GM18507 (cell line): Measurements from ENCODE around the gene KLHL36.
"Not testable (repeated sequence)": the region's sequence is repeated elsewhere in the genome, so short reads cannot be mapped to it uniquely, and the experiment has no call there.

Source experiments
- DNase-seq: peaks from one replicate; pipeline ENCODE4 v3.0.0; 2011; ENCODE audit warnings: low read depth; ENCODE audit not compliant: insufficient read length; ENCODE audit errors: extremely low spot score
- FAIRE-seq: peaks from 2 replicates; lab custom pipeline; 2011; peaks lifted over from hg19 to GRCh38; lab: Jason Lieb, UNC

KLHL36 gene

DNA sequence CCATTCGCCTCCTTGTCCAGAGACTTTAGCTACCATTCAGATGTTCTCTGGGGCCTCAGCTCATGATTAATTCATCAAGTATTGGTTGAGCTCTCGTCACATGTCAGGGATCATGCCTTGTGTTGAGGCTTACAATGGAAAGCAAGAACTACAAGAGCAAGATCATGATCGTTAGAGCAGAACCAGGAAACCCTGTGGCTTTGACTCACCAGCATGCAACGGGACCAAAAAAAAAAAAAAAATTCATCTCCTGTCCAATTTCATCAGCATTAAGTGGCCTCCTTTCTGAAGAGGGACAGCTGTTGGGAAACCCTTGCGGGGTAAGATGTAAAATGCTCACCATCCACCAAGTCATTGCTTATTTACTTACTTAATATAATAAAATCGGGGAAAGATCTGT, 39.4 kb downstream of the KLHL36 start:
- FAIRE-seq, result peak; percentile 85

GRCh38 chr16:84688163-84688562, 39.9 kb downstream of the KLHL36 start:
- not testable (repeated sequence) for FAIRE-seq, DNase-seq

More for the DNA sequence above, 39.4 kb downstream of the KLHL36 start:
- DNase-seq, result peak; percentile 30

GRCh38 chr16:84689111-84689510, 40.8 kb downstream of the KLHL36 start:
- DNase-seq, result no peak
- FAIRE-seq, result no peak

DNA sequence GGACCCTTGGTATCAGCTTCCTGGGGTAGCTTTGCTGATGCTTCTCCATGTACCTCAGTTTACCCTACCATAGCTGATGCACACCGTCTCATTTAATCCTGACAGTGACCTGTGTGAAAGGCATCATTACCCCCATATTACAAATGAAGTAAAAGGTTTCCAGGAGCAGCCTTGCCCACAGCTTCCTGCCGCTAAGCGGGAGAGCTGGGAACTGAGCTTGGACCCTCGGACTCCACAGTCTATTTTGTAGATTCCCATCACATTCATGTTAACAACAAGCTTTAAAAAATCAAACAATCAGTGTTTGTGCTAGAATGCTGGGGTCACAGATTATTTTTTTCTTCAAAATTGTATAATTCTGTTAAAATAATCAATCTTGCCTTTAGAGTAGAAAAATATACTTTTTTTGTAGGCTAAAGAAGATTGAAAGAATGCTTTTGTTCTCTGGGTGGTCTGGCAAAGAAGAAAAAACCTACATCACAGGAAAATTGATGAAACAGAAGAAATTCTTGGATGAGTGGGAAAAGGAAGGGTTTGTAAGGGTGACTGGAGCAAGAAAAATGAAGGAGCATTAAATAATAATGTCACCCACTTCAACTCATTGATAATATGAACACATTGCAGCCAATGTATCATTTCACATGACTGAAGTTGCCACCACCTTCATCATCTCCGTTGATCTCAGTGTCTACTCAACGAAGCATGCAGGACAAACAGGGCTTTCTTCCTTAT, 41.9 kb downstream of the KLHL36 start:
- FAIRE-seq (no peak), DNase-seq (no peak)

DNA sequence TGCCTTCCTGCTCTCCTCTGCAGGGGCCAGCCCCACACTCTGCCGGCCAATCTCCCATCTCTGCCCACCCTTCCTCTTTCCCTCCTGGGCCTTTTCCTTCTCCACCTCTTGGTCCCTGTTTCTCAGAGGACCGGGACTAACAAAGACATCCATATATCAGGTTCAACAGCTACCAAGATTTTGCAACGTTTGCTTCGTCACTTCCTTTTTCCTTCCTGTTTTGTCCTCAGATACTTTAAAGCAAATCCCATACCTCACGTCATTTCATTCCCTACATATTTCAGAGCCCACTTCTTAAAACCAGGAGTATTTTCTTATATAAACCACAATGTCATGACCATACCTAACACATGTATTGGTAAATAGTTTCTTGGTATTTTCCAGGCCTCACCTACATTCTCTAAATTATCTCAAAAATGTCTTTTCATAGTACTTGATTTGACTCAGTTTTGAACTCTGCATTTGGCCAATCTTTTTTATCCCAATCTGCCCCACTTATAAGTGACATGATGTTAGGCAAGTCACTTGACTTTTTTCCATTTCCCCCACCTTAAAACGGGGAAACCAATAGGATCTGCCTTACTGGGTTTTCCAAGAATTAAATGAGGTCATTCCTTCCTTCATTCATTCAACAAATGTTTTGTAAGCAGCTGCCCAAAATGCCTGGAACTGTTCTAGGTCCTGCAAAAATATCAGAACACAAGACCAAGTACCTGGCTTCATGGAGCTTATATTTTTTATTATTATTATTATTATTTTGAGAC, 44.3 kb downstream of the KLHL36 start:
- FAIRE-seq, result no peak

DNA sequence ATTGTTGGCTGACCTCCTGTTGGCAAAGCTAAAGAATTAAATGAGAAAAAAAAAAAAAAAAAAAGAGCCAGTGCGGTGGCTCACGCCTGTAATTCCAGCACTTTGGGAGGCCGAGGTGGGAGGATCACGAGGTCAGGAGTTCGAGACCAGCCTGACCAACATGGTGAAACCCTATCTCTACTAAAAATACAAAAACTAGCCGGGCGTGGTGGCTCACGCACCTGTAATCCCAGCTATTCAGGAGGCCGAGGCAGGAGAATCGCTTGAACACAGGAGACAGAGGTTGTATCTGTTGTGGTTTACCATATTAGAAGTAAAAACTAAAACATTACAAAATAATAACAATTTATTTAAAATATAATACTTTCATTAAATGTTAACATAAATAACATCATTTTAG, 45.6 kb downstream of the KLHL36 start:
- not testable (repeated sequence) for FAIRE-seq, DNase-seq

More for the DNA sequence above, 44.3 kb downstream of the KLHL36 start:
- no peak for DNase-seq

GRCh38 chr16:84694980-84695379, 46.7 kb downstream of the KLHL36 start:
- no peak for FAIRE-seq

DNA sequence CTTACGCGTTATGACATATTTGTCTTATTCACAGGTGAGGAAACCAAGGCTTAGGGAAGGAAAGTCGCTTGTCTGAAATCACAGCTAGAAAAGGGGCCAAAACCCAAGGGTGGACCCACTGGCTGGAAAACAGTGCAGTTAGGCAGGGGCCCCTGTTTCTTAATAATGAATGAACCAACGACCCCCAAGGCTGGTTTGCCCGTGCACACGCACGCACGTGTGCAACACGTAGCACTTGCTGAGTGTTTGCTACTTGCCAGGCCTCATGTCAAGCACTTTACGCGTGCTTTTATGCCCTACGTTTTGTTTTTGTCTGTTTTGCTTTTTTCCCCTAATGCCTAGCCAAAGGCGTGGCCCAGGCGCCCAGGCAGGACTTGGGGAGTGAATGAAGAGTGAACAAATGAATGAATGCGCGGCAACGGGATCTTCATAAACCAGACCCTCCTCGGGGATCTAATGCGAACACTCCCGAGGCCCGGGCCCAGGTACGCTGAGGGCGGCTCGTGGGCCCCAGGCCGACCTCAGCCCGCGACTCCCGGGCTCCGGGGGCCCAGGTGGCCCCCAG, 50.9 kb downstream of the KLHL36 start:
- no peak for DNase-seq
- no peak for FAIRE-seq

More at GRCh38 chr16:84694980-84695379, 46.7 kb downstream of the KLHL36 start:
- DNase-seq, result no peak

GRCh38 chr16:84699712-84700445, 51.6 kb downstream of the KLHL36 start, which contains the start of gene USP10:
Gene USP10 (plus strand): TSS chr16:84700000. CDS start chr16:84700091, 91 bp downstream.
- FAIRE-seq (peak; percentile 59), DNase-seq (peak; percentile 98)

- FAIRE-seq, result peak; percentile 64
- DNase-seq, result no peak
Observed at GRCh38 chr16:84700446-84701300, 52.4 kb downstream of the KLHL36 start.

GRCh38 chr16:84703681-84704080, 55.4 kb downstream of the KLHL36 start:
- DNase-seq, result no peak
- FAIRE-seq, result no peak

- FAIRE-seq (no peak), DNase-seq (no peak)
Observed at GRCh38 chr16:84704253-84704652, 55.9 kb downstream of the KLHL36 start.

DNA sequence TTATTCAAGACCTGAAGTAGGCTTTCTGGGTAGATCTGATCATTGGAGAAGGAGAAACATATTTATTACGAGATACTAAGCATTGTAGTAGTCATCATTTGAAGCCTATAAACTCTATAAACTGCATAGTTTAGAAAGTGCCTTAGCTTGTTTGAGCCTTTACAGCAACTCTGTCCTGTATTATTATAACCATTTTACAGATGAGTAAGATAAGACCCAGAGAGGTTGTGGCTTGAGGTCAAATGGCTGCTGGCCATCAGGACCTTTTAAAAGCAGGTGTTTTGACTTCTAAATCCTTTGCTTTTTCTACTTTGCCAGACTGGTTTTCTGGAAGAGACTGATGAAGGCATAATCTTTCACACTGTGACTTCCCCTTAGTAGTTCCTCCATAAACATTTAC, 58.5 kb downstream of the KLHL36 start:
- no peak for FAIRE-seq

DNA sequence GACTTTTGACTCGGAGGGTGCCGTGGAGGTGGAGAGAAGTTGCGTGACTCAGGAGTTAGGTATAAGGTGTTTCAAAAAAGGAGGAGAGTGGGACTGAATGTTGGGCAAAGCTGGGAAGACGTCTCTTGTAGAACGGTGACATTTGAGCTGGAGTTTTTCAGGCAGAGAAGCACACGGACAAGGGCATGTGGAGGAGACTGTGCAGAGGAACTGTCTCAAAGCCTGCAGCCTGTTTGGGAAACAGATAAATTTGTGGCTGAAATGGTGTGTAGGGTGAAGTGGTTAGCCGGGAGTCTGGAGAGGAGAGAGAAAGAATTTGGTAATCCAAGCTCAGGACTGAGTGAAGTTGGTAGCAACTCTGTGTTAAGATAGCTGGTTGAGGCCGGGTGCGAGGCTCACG, 61.3 kb downstream of the KLHL36 start:
- DNase-seq (no peak), FAIRE-seq (no peak)

More for the DNA sequence above, 58.5 kb downstream of the KLHL36 start:
- DNase-seq, result no peak

- DNase-seq (no peak), FAIRE-seq (no peak)
Observed at GRCh38 chr16:84710686-84711085, 62.4 kb downstream of the KLHL36 start.
